ENCODE data around the gene PRDM10. TPM values are rescaled to one million over a fixed set of nuclear protein-coding genes. Genes with fewer than 3 reads are reported as not detected.
A peak's percentile ranks its signal among the peaks of the same experiment; 100 is the strongest.
"Not testable (repeated sequence)": the region's sequence is repeated elsewhere in the genome, so short reads cannot be mapped to it uniquely, and the experiment has no call there.

PRDM10 gene
- 5.1 TPM for polyA plus RNA-seq (ENCODE audit: insufficient read length)

- DNase-seq: peak; percentile 94
Measured at GRCh38 chr11:130002352-130002845, at the start of gene PRDM10. Gene PRDM10, minus strand, starts transcription at chr11:130002835. Its CDS starts 41,871 bp downstream, at chr11:129960964.

- no peak for DNase-seq
Measured at GRCh38 chr11:130051082-130051481, 48.4 kb upstream of the PRDM10 start.

- DNase-seq: no peak
Measured at GRCh38 chr11:130050257-130050656, 47.6 kb upstream of the PRDM10 start.

- DNase-seq: no peak
Measured at GRCh38 chr11:130049328-130049771, 46.7 kb upstream of the PRDM10 start.

- no peak for DNase-seq
Measured at GRCh38 chr11:130047141-130047540, 44.5 kb upstream of the PRDM10 start.

- DNase-seq: no peak
Measured at GRCh38 chr11:130043575-130043974, 40.9 kb upstream of the PRDM10 start.

GRCh38 chr11:130042093-130042591, 39.5 kb upstream of the PRDM10 start:
- peak; percentile 36 for DNase-seq

GRCh38 chr11:130040281-130040940, 37.8 kb upstream of the PRDM10 start:
- no peak for DNase-seq

- DNase-seq: no peak
Measured at GRCh38 chr11:130037881-130038585, 35.4 kb upstream of the PRDM10 start.

- DNase-seq: no peak
Measured at GRCh38 chr11:130037058-130037457, 34.4 kb upstream of the PRDM10 start.

- DNase-seq: no peak
Measured at GRCh38 chr11:130034236-130034635, 31.6 kb upstream of the PRDM10 start.

- DNase-seq: no peak
Measured at GRCh38 chr11:130032931-130033330, 30.3 kb upstream of the PRDM10 start.

- no peak for DNase-seq
Measured at GRCh38 chr11:130031945-130032344, 29.3 kb upstream of the PRDM10 start.

GRCh38 chr11:130031056-130031455, 28.4 kb upstream of the PRDM10 start:
- no peak for DNase-seq

- DNase-seq: no peak
Measured at GRCh38 chr11:130029137-130029536, 26.5 kb upstream of the PRDM10 start.

GRCh38 chr11:130025371-130025770, 22.7 kb upstream of the PRDM10 start:
- no peak for DNase-seq

GRCh38 chr11:130024361-130024760, 21.7 kb upstream of the PRDM10 start:
- DNase-seq: no peak

GRCh38 chr11:130023204-130023603, 20.6 kb upstream of the PRDM10 start:
- DNase-seq: no peak

- no peak for DNase-seq
Measured at GRCh38 chr11:130022799-130023198, 20.2 kb upstream of the PRDM10 start.

GRCh38 chr11:130021606-130022005, 19.0 kb upstream of the PRDM10 start:
- not testable (repeated sequence) for DNase-seq

GRCh38 chr11:130020323-130020722, 17.7 kb upstream of the PRDM10 start:
- DNase-seq: no peak

- not testable (repeated sequence) for DNase-seq
Measured at GRCh38 chr11:130015846-130016245, 13.2 kb upstream of the PRDM10 start.

- DNase-seq: no peak
Measured at GRCh38 chr11:130008326-130008725, 5.7 kb upstream of the PRDM10 start.

- no peak for DNase-seq
Measured at GRCh38 chr11:130006929-130007328, 4.3 kb upstream of the PRDM10 start.
